Measurements from ENCODE around the gene TMEM190. TPM values are rescaled to one million over a fixed set of nuclear protein-coding genes. Genes with fewer than 3 reads are reported as not detected.
A peak's percentile ranks its signal among the peaks of the same experiment; 100 is the strongest.

Gene TMEM190
- total and polyA plus RNA-seq, 2 donors (not counting 1 experiment from before 2014, with no cell fraction given): not detected

DNA sequence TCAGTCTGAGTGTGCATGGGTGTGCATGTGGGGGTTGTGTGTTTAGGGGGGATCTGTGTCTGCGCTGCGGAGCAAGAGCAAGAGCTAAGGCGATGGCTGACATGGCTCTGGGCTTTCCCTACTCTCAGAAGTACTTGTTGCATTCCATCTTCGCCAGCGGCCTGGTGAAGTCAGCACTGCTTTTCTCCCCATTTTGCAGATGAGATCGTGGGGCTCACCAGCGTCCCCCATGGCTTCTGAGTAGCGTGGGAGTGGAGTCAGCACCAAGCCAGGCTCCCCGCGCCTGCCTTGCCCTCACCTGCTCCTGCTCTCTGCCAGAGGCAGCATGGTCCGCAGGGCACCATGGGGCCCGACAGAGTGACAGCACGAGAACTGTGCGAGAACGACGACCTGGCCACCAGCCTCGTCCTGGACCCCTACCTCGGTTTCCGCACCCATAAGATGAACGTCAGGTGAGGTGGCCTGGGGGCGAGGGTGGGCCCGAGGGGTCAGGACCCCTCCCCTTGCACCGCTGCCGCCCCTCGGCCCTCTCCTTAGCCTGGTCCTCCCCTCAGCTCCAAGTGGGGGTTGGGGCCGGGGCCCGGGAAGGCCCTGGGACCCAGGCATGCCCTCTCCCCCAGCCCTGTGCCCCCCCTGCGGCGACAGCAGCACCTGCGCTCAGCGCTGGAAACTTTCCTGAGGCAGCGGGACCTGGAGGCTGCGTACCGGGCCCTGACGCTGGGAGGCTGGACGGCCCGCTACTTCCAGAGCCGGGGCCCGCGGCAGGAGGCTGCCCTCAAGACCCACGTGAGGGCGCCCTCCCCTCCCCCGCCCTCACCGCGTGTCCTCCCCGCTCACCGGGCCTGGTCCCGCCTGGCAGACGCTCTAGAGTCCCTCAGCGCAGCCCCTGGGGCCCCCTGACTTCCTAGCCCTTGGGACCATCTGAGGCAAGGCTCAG is 34.8 kb upstream of the TMEM190 start:
- DNase-seq: no peak
- H3K4me1 Mint-ChIP-seq: peaks cover 20% of the 10 kb centered on the region
- peak overlapping the region; percentile 57 for H3K4me3 Mint-ChIP-seq
- H3K4me2 ChIP-seq (replicated peaks; ENCODE audit: low read depth, low read length, poor library complexity, severe bottlenecking): peak overlapping the region; percentile 99
- no peak overlapping the region for H3K27ac ChIP-seq (ENCODE audit: low read length in 2 of 2)
- peaks cover 0 to 7% (median 0%) of the 10 kb centered on the region in 3 donors for H3K9me3 ChIP-seq (ENCODE audit: control extremely low read depth in 1 of 3, control insufficient read depth in 2 of 3, insufficient read depth in 1 of 3, low read length in 2 of 3)
- H3K79me2 ChIP-seq (ENCODE audit: control insufficient read depth, insufficient read depth, low read length): peaks cover 17% of the 10 kb centered on the region
- peaks cover 7% of the 10 kb centered on the region for H3K27me3 Mint-ChIP-seq
- H3K27me3 ChIP-seq (replicated peaks in 1 of 4; ENCODE audit: control extremely low read depth in 1 of 4, control insufficient read depth in 3 of 4, insufficient read depth in 4 of 4, low read length in 3 of 4): peaks cover 0 to 22% (median 9%) of the 10 kb centered on the region in 4 experiments
- no peak for ATAC-seq (ENCODE audit: low read depth)
- whole genome bisulfite sequencing (ENCODE audit: insufficient coverage): 96% methylated on average over 43 of the region's 50 CpGs
- peaks cover 16 to 28% of the 10 kb centered on the region in 2 donors for H3K4me1 ChIP-seq (ENCODE audit: control insufficient read depth in 2 of 2, insufficient read depth in 2 of 2, low read length in 2 of 2)
- H4K20me1 ChIP-seq (ENCODE audit: control insufficient read depth, insufficient read depth, low read length, poor library complexity, severe bottlenecking): no peaks in the 10 kb centered on the region
- H2AFZ ChIP-seq (ENCODE audit: insufficient read depth, low read depth, low read length, poor library complexity, severe bottlenecking): no peak overlapping the region
- intact Hi-C loops (cut with micrococcal nuclease): no loop called here
- peaks cover 0 to 10% of the 10 kb centered on the region in 2 experiments for H3K36me3 ChIP-seq (replicated peaks in 1 of 2; ENCODE audit: control extremely low read depth in 1 of 2, control insufficient read depth in 1 of 2, extremely low read depth in 1 of 2, insufficient read depth in 2 of 2, low read length in 1 of 2)
- TF ChIP-seq, protein P1, sequence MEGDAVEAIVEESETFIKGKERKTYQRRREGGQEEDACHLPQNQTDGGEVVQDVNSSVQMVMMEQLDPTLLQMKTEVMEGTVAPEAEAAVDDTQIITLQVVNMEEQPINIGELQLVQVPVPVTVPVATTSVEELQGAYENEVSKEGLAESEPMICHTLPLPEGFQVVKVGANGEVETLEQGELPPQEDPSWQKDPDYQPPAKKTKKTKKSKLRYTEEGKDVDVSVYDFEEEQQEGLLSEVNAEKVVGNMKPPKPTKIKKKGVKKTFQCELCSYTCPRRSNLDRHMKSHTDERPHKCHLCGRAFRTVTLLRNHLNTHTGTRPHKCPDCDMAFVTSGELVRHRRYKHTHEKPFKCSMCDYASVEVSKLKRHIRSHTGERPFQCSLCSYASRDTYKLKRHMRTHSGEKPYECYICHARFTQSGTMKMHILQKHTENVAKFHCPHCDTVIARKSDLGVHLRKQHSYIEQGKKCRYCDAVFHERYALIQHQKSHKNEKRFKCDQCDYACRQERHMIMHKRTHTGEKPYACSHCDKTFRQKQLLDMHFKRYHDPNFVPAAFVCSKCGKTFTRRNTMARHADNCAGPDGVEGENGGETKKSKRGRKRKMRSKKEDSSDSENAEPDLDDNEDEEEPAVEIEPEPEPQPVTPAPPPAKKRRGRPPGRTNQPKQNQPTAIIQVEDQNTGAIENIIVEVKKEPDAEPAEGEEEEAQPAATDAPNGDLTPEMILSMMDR (IDR thresholded peaks at IDR 0.05): no peak
- no peak for TF ChIP-seq EZH2 (IDR thresholded peaks at IDR 0.05; ENCODE audit: borderline replicate concordance, insufficient read depth, low read depth, low read length, poor library complexity, severe bottlenecking)
- ChIA-PET POLR2A (no interaction called here), CTCF (no interaction called here)
- H3K9ac ChIP-seq (ENCODE audit: low read length): no peak overlapping the region
- no peaks in the 10 kb centered on the region for H3K9me3 Mint-ChIP-seq (ENCODE audit: insufficient read depth)
- no peak overlapping the region for H3K4me3 ChIP-seq (ENCODE audit: control extremely low read depth in 1 of 5, extremely low read depth in 1 of 5, insufficient read depth in 1 of 5, low read depth in 2 of 5, low read length in 4 of 5)
- no peak overlapping the region for H3K27ac Mint-ChIP-seq

DNA sequence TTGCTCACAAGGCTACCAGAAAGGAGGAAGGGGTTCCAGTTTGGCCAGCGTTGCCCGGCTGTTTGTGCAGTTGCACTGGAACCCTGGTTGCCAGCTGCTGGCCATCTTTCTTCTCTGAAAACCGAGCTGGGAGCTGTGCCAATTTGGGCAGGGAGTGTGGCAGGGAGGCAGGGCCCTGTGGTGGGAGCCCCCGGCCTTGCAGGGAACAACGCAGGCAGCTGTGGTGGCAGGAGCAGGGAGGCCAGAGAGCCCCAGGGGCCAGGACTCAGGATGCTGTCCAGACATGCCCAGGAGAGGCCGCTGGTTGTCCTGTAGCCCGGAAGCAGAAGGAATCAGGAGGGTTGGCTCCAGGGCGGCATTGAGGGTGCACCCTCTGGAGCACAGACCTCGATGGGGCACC is 32.2 kb upstream of the TMEM190 start:
- H3K4me3 ChIP-seq (ENCODE audit: control extremely low read depth in 1 of 5, extremely low read depth in 1 of 5, insufficient read depth in 1 of 5, low read depth in 2 of 5, low read length in 4 of 5): no peak overlapping the region
- POLR2A ChIA-PET: no interaction called here
- CTCF ChIA-PET: no interaction called here
- no peaks in the 10 kb centered on the region for H4K20me1 ChIP-seq (ENCODE audit: control insufficient read depth, insufficient read depth, low read length, poor library complexity, severe bottlenecking)
- ATAC-seq (ENCODE audit: low read depth) (no peak), DNase-seq (no peak)
- Mint-ChIP-seq H3K4me1 (peaks cover 13% of the 10 kb centered on the region), H3K9me3 (ENCODE audit: insufficient read depth) (no peaks in the 10 kb centered on the region), H3K4me3 (no peak overlapping the region), H3K27me3 (peaks cover 3% of the 10 kb centered on the region), H3K27ac (no peak overlapping the region)
- no peak overlapping the region for H2AFZ ChIP-seq (ENCODE audit: insufficient read depth, low read depth, low read length, poor library complexity, severe bottlenecking)
- intact Hi-C loops (cut with micrococcal nuclease): no loop called here
- TF ChIP-seq EZH2 (IDR thresholded peaks at IDR 0.05; ENCODE audit: borderline replicate concordance, insufficient read depth, low read depth, low read length, poor library complexity, severe bottlenecking): no peak
- TF ChIP-seq, protein P1 (IDR thresholded peaks at IDR 0.05): no peak
- H3K9me3 ChIP-seq (ENCODE audit: control extremely low read depth in 1 of 3, control insufficient read depth in 2 of 3, insufficient read depth in 1 of 3, low read length in 2 of 3): peaks cover 0 to 7% (median 0%) of the 10 kb centered on the region in 3 donors
- H3K27me3 ChIP-seq (replicated peaks in 1 of 4; ENCODE audit: control extremely low read depth in 1 of 4, control insufficient read depth in 3 of 4, insufficient read depth in 4 of 4, low read length in 3 of 4): peaks cover 0 to 13% (median 4%) of the 10 kb centered on the region in 4 experiments
- H3K79me2 ChIP-seq (ENCODE audit: control insufficient read depth, insufficient read depth, low read length): peaks cover 17% of the 10 kb centered on the region
- H3K27ac ChIP-seq (ENCODE audit: low read length in 2 of 2): no peak overlapping the region
- peaks cover 0 to 10% of the 10 kb centered on the region in 2 experiments for H3K36me3 ChIP-seq (replicated peaks in 1 of 2; ENCODE audit: control extremely low read depth in 1 of 2, control insufficient read depth in 1 of 2, extremely low read depth in 1 of 2, insufficient read depth in 2 of 2, low read length in 1 of 2)
- peaks cover 14 to 18% of the 10 kb centered on the region in 2 donors for H3K4me1 ChIP-seq (ENCODE audit: control insufficient read depth in 2 of 2, insufficient read depth in 2 of 2, low read length in 2 of 2)
- no peak overlapping the region for H3K9ac ChIP-seq (ENCODE audit: low read length)
- H3K4me2 ChIP-seq (replicated peaks; ENCODE audit: low read depth, low read length, poor library complexity, severe bottlenecking): no peak overlapping the region
- 96% methylated on average over 9 of the region's 9 CpGs for WGBS (ENCODE audit: insufficient coverage)

All from B cell (primary cell).